Stimulated activated CD4-positive, alpha-beta T cell treated with anti-CD3 and anti-CD28 coated beads, Interleukin-15, amount 100 ng/mL, for 24 hours (primary cell): ENCODE results near the gene ENO3.

ENCODE experiments used
- DNase-seq: peaks from one replicate; pipeline ENCODE4 v3.0.0-alpha.2; 2020

Gene ENO3

GRCh38 chr17:4951486-4951885 lies 567 bp downstream of the ENO3 start:
- no peak for DNase-seq

DNA sequence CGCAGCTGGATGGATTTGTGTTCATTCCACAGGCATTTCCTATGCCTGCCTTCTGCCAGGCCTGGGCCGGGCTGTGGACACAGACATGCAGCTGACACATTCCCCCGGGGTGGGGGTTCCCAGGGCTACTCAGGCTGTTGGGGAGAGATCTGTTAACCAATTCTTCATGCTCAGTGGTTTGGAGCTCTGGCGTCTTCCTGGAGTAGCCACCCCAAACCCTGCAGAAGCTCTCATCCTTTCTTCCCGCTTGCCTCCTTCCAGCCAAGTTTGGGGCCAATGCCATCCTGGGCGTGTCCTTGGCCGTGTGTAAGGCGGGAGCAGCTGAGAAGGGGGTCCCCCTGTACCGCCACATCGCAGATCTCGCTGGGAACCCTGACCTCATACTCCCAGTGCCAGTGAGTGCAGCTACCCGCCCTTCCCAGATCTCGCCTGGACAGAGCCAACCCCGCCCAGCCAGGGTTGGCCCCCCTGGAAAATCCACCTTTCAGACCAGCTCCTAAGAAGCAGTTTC lies 2.6 kb downstream of the ENO3 start:
- no peak for DNase-seq

GRCh38 chr17:4955091-4955490 lies 4.2 kb downstream of the ENO3 start:
- DNase-seq, result no peak

- DNase-seq, result peak; percentile 66
These were observed 5.7 kb downstream of the ENO3 start for GRCh38 chr17:4956493-4957061.

- no peak for DNase-seq
These were observed 7.2 kb downstream of the ENO3 start for GRCh38 chr17:4958102-4958501.

DNA sequence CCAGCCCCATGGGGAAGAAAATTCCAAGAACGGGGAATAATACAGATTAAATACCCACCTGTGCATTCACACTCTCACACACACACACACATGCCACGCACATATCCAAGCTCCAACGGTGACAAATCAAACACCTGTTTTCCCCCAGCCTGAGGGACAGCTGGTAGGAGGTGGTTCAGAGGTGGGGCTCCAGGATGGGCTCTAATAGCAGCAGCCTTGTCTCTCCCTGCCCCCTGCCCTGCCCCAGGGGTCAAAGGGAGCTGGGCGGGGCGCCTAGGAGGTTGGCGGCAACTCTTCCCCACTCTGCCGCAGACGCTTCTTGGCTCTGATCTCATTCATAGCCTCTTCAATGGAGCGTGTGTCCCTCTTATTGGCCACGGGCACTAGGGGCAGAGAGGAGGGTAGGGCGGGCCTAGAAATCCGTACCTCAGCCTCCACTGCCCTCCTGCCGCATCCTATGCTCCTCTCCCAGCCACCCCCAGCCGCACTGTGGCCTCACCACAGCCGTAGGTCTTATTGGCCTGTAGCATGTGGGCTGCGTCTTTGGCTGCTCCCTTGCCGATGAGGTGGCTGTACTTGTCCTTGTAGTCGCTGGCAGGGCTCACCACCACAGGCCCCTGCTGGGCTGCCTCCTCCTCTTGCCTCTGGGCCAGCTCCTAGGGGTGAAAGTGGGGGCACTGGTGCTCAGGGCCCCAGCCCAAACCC lies 8.5 kb downstream of the ENO3 start:
- DNase-seq, result no peak

DNA sequence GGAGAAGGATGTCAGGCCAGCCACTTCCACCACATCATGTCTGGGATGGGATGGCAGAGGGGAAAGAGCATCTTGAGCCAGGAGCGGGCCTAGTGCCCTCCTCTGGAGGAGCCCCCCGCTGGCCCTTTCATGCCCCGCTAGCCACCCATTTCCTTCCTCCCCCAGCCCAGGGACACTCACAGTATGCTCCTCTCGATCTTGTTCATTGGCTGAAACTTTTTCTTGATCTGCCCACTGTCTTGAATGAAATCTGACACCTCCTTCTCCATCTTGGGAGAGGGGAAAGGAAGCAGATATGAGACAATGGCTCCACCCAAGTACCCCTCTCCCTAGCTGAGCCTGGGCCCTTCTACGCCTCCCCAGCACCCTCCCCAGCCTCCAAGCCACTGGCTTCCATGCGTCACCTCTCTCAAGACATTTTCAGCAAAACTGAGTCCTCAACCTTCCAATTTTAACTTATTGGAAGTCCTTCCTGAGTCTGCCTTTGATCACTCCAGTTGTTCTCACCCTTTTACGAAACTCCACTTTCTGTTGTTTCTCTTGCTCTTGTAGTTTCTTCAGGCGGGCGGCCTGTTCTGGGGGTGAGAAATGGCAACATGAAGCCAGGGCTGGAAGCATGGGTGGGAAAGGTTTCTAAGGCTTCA lies 9.5 kb downstream of the ENO3 start:
- DNase-seq, result no peak

DNA sequence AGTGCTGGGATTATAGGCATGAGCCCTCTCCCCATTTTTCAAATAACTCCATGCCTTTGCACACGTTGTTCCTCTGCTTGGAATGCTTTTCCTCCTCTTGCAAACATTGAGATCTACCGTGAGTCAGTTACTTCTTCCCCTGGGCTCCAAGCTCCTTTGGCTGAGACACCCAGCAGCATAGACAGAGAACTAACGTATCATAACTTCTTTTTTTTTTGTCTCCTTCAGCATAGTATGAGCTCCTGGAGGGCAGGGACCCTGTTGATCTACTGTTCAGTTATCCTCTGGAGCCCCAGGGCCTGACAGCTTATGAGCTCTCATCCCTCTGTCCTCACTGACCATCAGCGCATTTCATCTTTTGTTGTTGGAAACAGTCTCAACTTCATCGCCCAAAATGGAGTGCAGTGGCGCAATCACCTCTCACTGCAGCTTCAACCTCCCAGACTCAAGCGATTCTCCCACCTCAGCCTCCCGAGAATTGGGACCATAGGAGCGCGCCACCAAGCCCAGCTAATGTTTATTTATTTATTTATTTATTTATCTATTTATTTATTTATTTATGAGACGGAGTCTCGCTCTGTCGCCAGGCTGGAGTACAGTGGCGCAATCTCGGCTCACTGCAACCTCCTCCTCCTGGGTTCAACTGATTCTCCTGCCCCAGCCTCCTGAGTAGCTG lies 14.5 kb downstream of the ENO3 start:
- no peak for DNase-seq

DNA sequence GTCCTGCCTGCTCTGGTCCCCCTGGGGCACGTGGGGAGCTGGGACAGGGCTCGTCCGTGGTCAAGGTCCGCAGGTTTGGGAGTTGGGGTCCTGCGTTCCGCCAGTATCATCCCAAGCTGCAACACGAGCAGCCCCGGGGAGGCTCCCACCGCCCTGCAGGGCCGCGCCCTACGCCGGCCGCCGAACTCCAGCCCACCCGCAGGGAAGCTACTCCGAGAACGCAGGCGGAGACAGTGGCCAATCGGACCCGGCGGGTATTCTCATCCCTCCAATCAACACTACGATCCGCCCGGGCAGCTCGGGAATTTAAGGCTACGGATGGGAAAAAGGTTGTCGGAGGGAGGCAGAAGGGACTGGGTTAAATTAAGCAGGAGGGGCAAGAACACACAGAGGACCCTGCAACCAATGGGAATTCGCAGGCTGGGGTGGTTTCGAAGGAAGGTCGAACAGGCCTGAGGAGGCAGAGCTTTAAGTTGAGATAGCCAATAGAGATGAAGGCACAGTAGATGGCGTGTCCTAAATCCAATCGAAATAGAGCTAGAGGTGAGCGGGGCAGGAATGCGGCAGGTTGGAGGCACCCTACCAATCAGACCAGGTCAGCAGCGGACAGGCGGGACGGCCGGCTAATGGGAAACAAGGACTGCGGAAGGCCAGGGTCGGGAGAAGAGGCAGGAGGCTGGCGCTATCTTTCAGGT lies 16.1 kb downstream of the ENO3 start:
- peak; percentile 95 for DNase-seq

- peak; percentile 94 for DNase-seq
These were observed 16.9 kb downstream of the ENO3 start, which contains the start of gene SPAG7 for GRCh38 chr17:4967539-4968485. Gene SPAG7 (minus strand): TSS chr17:4967817. CDS start chr17:4967804, 13 bp downstream.

DNA sequence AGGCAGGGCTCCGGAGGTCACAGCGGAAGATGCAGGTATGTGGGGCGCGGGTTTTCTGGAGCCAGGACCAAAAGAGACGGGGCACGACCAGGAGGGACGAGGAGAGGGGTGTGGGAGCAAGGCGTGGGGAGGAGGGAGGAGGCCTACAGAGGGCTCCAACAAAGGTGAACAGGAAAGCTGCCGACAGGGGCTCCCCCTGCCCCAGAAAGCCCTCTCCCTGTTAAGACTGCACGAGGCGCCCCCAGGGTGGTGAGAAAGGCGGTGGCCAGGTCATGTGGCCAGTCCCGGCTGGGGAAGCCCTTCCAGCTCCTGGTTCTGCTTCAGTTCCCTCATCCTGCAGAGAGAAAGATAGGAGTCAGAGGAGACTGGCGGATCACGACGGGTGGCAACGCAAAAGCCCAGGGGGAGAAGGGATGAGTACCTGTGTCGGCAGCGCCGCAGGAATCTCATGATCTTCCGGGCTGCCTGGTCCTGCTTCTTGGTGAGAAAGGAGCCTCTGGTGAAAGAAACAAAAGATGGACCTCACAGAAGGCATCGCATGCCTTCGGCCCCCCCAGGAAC lies 17.6 kb downstream of the ENO3 start:
- peak; percentile 56 for DNase-seq

DNA sequence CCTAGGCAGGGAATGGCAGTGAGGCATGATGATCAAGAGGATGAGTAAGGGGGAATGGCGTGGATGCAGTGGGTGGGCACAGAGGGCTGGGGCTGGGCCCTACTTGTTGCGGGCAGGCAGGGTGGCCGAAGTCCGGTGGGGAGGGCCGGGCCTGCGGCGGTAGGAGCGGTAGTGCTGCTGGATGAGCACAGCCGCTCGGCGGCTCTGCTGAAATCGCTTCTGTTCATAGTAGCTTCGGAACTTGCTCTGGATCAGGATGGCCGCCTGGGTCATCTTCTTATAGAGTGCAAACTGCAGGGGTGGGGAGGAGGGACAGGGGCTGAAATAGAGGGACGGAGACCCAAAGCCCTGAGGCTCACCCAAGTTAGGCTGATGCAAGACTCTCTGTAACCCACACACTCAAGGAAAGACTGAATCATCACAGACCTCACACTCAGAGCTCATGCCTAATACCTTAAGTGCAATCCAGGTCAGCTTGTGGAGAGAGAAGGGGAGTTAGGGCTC lies 18.2 kb downstream of the ENO3 start:
- peak; percentile 68 for DNase-seq

- peak; percentile 58 for DNase-seq
These were observed 18.7 kb downstream of the ENO3 start for GRCh38 chr17:4969551-4970173.

DNA sequence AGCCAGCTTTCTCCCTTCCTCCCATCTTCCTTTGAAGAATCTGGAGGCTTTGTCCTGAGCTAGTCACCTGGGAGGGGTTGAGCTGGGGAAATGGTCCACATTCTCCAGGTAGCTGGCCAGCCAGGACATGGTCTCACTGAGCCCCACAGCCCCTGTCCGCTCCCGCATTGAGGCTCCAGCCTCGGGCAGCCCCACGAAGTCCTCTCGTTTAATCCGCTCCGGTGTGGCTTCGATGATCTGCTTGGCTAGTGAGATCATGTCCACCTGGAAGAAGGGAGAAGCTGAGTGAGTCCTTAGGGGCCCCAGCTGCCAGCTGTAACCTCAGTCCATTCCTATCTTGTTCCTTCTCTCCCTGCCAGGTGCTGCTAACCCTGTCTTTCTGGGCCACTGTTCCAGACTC lies 19.4 kb downstream of the ENO3 start:
- DNase-seq, result no peak

GRCh38 chr17:4971826-4972225 lies 20.9 kb downstream of the ENO3 start:
- no peak for DNase-seq

- no peak for DNase-seq
These were observed 21.4 kb downstream of the ENO3 start for GRCh38 chr17:4972322-4972721.

GRCh38 chr17:4972752-4973151 lies 21.8 kb downstream of the ENO3 start:
- DNase-seq, result no peak

DNA sequence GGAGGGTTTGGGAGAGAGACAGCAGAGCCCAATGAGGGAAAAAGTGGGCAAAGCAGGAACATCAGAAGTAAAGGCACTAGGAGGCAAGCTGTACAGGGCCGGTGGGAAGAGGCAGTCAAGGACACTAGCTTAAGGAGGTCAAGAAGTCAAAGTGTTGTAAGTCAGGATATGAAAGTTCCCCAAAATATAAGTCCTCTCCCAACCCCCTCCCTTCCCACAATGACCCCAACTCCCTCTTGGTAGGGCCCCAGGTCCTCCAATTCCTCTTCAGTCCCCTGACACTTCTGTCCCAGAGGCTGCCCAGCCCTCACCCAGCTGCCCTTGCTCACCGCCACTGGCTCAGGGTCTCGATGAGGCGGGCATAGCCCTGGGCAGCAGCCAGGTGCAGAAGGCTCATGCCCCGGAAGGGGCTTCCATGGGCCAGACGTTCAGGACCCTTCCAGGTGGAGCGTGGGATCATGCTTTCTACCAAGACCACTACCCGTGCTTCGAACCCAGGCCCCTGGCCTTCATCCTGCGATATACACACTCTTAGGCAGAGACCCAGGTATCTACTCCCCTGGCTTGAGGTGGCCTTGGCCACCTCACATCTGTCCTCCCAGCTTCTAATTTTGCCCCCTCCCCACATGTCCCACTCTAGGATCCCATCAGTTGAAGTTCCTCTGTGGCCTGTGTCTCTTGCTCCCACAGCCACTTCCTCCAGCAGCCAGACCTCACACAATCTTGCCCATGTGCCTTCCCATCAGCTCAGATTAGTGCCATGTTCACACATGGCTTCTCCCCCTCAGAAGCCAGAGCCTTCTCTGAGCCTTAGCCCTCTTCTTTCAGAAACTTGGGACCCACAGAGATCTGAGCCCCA lies 22.6 kb downstream of the ENO3 start:
- no peak for DNase-seq

- DNase-seq, result no peak
These were observed 23.3 kb downstream of the ENO3 start for GRCh38 chr17:4974115-4974670.
